DOHH2 (cell line): Measurements from ENCODE around the gene NPC2.

Experiments
- H3F3A ChIP-seq: fragments of 200-600 bp; sonication (generic), shearing (Covaris generic); 2 replicates; pipeline ENCODE4 v1.6.0; 2016; ENCODE audit warnings: antibody characterized with exemption, mild to moderate bottlenecking; ENCODE audit not compliant: control insufficient read depth, insufficient read depth
- H3K27ac ChIP-seq: fragments of 200-600 bp; sonication (generic); 2 replicates; pipeline ENCODE4 v1.5.1; 2014; ENCODE audit warnings: low read depth, mild to moderate bottlenecking, low read length, moderate library complexity
- H3K27me3 ChIP-seq: fragments of 200-600 bp; sonication (generic); 2 replicates; pipeline ENCODE4 v1.6.1; 2014; ENCODE audit warnings: mild to moderate bottlenecking, low read length, mixed read lengths; ENCODE audit not compliant: control insufficient read depth
- H3K36me3 ChIP-seq: fragments of 200-600 bp; sonication (generic); 2 replicates; pipeline ENCODE4 v1.6.1; 2014; ENCODE audit warnings: mild to moderate bottlenecking, low read length, moderate library complexity, mixed read lengths; ENCODE audit not compliant: control insufficient read depth
- H3K4me1 ChIP-seq: fragments of 200-600 bp; sonication (generic); 2 replicates; pipeline ENCODE4 v1.6.1; 2014; ENCODE audit warnings: mild to moderate bottlenecking, low read length, mixed read lengths; ENCODE audit not compliant: control insufficient read depth
- H3K4me2 ChIP-seq: fragments of 200-600 bp; sonication (generic); 2 replicates; pipeline ENCODE4 v1.6.0; 2014; ENCODE audit warnings: mild to moderate bottlenecking, low read length, moderate library complexity
- H3K4me3 ChIP-seq: fragments of 200-600 bp; sonication (generic); 2 replicates; pipeline ENCODE4 v1.5.1; 2014; ENCODE audit warnings: mild to moderate bottlenecking, low read length, mixed read lengths
- H3K79me2 ChIP-seq: fragments of 200-600 bp; sonication (generic); 2 replicates; pipeline ENCODE4 v1.6.1; 2014; ENCODE audit warnings: mild to moderate bottlenecking, low read length, mixed read lengths; ENCODE audit not compliant: control insufficient read depth
- H3K9me2 ChIP-seq: fragments of 200-600 bp; sonication (generic); replicated peaks from 2 replicates; pipeline ENCODE4 v1.6.1; 2014; ENCODE audit warnings: mild to moderate bottlenecking, low read length, mixed read lengths; ENCODE audit not compliant: control insufficient read depth
- H3K9me3 ChIP-seq: fragments of 200-600 bp; sonication (generic); 2 replicates; pipeline ENCODE4 v1.6.1; 2014; ENCODE audit warnings: antibody characterized with exemption, low read length, mixed read lengths; ENCODE audit not compliant: control insufficient read depth, insufficient read depth
- H4K20me1 ChIP-seq: fragments of 200-600 bp; sonication (generic); 2 replicates; pipeline ENCODE4 v1.6.0; 2014; ENCODE audit warnings: low read depth, mild to moderate bottlenecking, antibody characterized with exemption, low read length, moderate library complexity; ENCODE audit not compliant: control insufficient read depth, insufficient read depth
- EZH2phosphoT487 ChIP-seq: fragments of 200-600 bp; sonication (generic); IDR thresholded peaks from 2 replicates; pipeline ENCODE4 v1.6.1; 2017; ENCODE audit warnings: borderline replicate concordance, mild to moderate bottlenecking, antibody characterized with exemption, low read length, moderate library complexity, mixed read lengths
- TF ChIP-seq, protein P1 (sequence below): fragments of 200-600 bp; sonication (generic); IDR thresholded peaks from one replicate; pipeline ENCODE4 v1.5.1; 2014; ENCODE audit warnings: antibody characterized with exemption, mild to moderate bottlenecking, low read depth, low read length; ENCODE audit not compliant: poor library complexity, severe bottlenecking

Gene NPC2

GRCh38 chr14:74488786-74489397 lies 4.2 kb downstream of the NPC2 start:
- Histone ChIP-seq H3K79me2 (peaks cover 3% of the 10 kb centered on the region), H3K4me3 (no peak overlapping the region), H3K9me3 (no peaks in the 10 kb centered on the region), H3K9me2 (no peaks in the 10 kb centered on the region), H3K4me1 (peaks cover 17% of the 10 kb centered on the region), H3K27me3 (peaks cover 7% of the 10 kb centered on the region), H3F3A (no peaks in the 10 kb centered on the region), H4K20me1 (no peaks in the 10 kb centered on the region), H3K4me2 (no peak overlapping the region), H3K36me3 (no peaks in the 10 kb centered on the region), H3K27ac (no peak overlapping the region)
- no peak for TF ChIP-seq EZH2phosphoT487
- TF ChIP-seq, protein P1, sequence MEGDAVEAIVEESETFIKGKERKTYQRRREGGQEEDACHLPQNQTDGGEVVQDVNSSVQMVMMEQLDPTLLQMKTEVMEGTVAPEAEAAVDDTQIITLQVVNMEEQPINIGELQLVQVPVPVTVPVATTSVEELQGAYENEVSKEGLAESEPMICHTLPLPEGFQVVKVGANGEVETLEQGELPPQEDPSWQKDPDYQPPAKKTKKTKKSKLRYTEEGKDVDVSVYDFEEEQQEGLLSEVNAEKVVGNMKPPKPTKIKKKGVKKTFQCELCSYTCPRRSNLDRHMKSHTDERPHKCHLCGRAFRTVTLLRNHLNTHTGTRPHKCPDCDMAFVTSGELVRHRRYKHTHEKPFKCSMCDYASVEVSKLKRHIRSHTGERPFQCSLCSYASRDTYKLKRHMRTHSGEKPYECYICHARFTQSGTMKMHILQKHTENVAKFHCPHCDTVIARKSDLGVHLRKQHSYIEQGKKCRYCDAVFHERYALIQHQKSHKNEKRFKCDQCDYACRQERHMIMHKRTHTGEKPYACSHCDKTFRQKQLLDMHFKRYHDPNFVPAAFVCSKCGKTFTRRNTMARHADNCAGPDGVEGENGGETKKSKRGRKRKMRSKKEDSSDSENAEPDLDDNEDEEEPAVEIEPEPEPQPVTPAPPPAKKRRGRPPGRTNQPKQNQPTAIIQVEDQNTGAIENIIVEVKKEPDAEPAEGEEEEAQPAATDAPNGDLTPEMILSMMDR, result no peak

- H3K79me2 ChIP-seq, result no peaks in the 10 kb centered on the region
- H3K36me3 ChIP-seq, result no peaks in the 10 kb centered on the region
- H3K4me3 ChIP-seq, result no peak overlapping the region
- no peaks in the 10 kb centered on the region for H3K9me3 ChIP-seq
- no peak overlapping the region for H3K4me2 ChIP-seq
- no peaks in the 10 kb centered on the region for H3K27me3 ChIP-seq
- H3K4me1 ChIP-seq, result peaks cover 3% of the 10 kb centered on the region; the same call in 1 of the 2 replicates
- no peak for TF ChIP-seq EZH2phosphoT487
- TF ChIP-seq, protein P1, result no peak
- H3K9me2 ChIP-seq, result no peaks in the 10 kb centered on the region
- H4K20me1 ChIP-seq, result no peaks in the 10 kb centered on the region
- H3F3A ChIP-seq, result no peaks in the 10 kb centered on the region
- H3K27ac ChIP-seq, result no peak overlapping the region
Observed at GRCh38 chr14:74486164-74486563, 6.9 kb downstream of the NPC2 start.

- no peak for TF ChIP-seq EZH2phosphoT487
- TF ChIP-seq, protein P1, result no peak
- no peaks in the 10 kb centered on the region for H3K9me3 ChIP-seq
- H3K36me3 ChIP-seq, result no peaks in the 10 kb centered on the region
- H3K27me3 ChIP-seq, result no peaks in the 10 kb centered on the region
- H3K9me2 ChIP-seq, result no peaks in the 10 kb centered on the region
- H3K4me2 ChIP-seq, result no peak overlapping the region
- H3F3A ChIP-seq, result no peaks in the 10 kb centered on the region
- no peaks in the 10 kb centered on the region for H4K20me1 ChIP-seq
- H3K4me3 ChIP-seq, result no peak overlapping the region
- no peak overlapping the region for H3K27ac ChIP-seq
- no peaks in the 10 kb centered on the region for H3K4me1 ChIP-seq
- no peaks in the 10 kb centered on the region for H3K79me2 ChIP-seq
Observed at GRCh38 chr14:74483321-74483720, 9.8 kb downstream of the NPC2 start.
